DND-41 (cell line): ENCODE measurements around the gene RGS7.

Experiments
- ATAC-seq: fragments of 200-7000 bp; cut with Tn5 transposase; 3 replicates; pipeline ENCODE4 v1.9.1; 2021; ENCODE audit warnings: low read depth; ENCODE audit not compliant: insufficient read depth
- DNase-seq: peaks from one replicate; pipeline ENCODE4 v3.0.0-alpha.2; 2020
- H2AFZ ChIP-seq: 2 replicates; pipeline ENCODE4 v1.6.0; 2012; ENCODE audit warnings: low read depth, low read length
- H3K27ac ChIP-seq: 2 replicates; pipeline ENCODE4 v1.5.1; 2012; ENCODE audit warnings: low read length, inconsistent platforms
- H3K27me3 ChIP-seq: fragments of 200-600 bp; sonication (generic); 2 replicates; pipeline ENCODE4 v1.6.0; 2012; ENCODE audit warnings: low read length, mild to moderate bottlenecking, inconsistent platforms; ENCODE audit not compliant: insufficient read depth, poor library complexity
- H3K36me3 ChIP-seq: 2 replicates; pipeline ENCODE4 v1.5.1; 2012; ENCODE audit warnings: low read length, inconsistent platforms; ENCODE audit not compliant: insufficient read depth
- H3K4me1 ChIP-seq: 2 replicates; pipeline ENCODE4 v1.5.1; 2012; ENCODE audit warnings: mild to moderate bottlenecking, low read length; ENCODE audit not compliant: insufficient read depth
- H3K4me2 ChIP-seq: 2 replicates; pipeline ENCODE4 v1.6.0; 2012; ENCODE audit warnings: mild to moderate bottlenecking, moderate library complexity, low read length, inconsistent platforms; ENCODE audit not compliant: insufficient read depth
- H3K4me3 ChIP-seq, 2 experiments: fragments of 200-600 bp in 1 of 2; shearing (Covaris generic) in 1 of 2; 2 replicates each; pipeline ENCODE4 v1.5.1; 2012 to 2016; ENCODE audit warnings: inconsistent platforms in 2 of 2, low read length in 2 of 2, mild to moderate bottlenecking in 2 of 2, low read depth in 1 of 2, moderate library complexity in 1 of 2
- H3K79me2 ChIP-seq: 2 replicates; pipeline ENCODE4 v1.6.0; 2012; ENCODE audit warnings: low read length, inconsistent platforms; ENCODE audit not compliant: insufficient read depth
- H3K9ac ChIP-seq: 2 replicates; pipeline ENCODE4 v1.6.0; 2012; ENCODE audit warnings: low read depth, mild to moderate bottlenecking, inconsistent platforms, low read length, moderate library complexity
- H3K9me3 ChIP-seq: 2 replicates; pipeline ENCODE4 v1.5.1; 2012; ENCODE audit warnings: low read length, moderate library complexity, mild to moderate bottlenecking, inconsistent platforms; ENCODE audit not compliant: insufficient read depth, severe bottlenecking
- H4K20me1 ChIP-seq: 2 replicates; pipeline ENCODE4 v1.6.0; 2012; ENCODE audit warnings: low read length; ENCODE audit not compliant: insufficient read depth
- CTCF ChIP-seq: IDR thresholded peaks from 2 replicates; pipeline ENCODE4 v1.5.1; 2012; ENCODE audit warnings: borderline replicate concordance, low read length, moderate library complexity, mild to moderate bottlenecking; ENCODE audit not compliant: poor library complexity, severe bottlenecking; ENCODE audit errors: extremely low read depth
- EZH2 ChIP-seq: IDR thresholded peaks from 3 replicates; pipeline ENCODE4 v1.6.1; 2012; ENCODE audit warnings: borderline replicate concordance, low read depth, mild to moderate bottlenecking, moderate library complexity, low read length, inconsistent platforms; ENCODE audit not compliant: severe bottlenecking

Gene RGS7

GRCh38 chr1:240931031-240931430, 426.0 kb downstream of the RGS7 start:
- ATAC-seq: no peak
- no peak for TF ChIP-seq EZH2
- H3K27me3 ChIP-seq: no peaks in the 10 kb centered on the region

GRCh38 chr1:240928265-240928664, 428.7 kb downstream of the RGS7 start:
- no peak overlapping the region for H2AFZ ChIP-seq
- TF ChIP-seq EZH2: no peak
- TF ChIP-seq CTCF: no peak
- no peaks in the 10 kb centered on the region for H3K79me2 ChIP-seq
- no peak for DNase-seq
- no peaks in the 10 kb centered on the region for H3K4me1 ChIP-seq
- H3K4me2 ChIP-seq: no peak overlapping the region
- H3K36me3 ChIP-seq: no peaks in the 10 kb centered on the region
- ATAC-seq: no peak
- H3K4me3 ChIP-seq: no peak overlapping the region
- no peaks in the 10 kb centered on the region for H3K27me3 ChIP-seq
- no peaks in the 10 kb centered on the region for H3K9me3 ChIP-seq
- H4K20me1 ChIP-seq: no peaks in the 10 kb centered on the region
- no peak overlapping the region for H3K27ac ChIP-seq
- no peak overlapping the region for H3K9ac ChIP-seq

More at GRCh38 chr1:240931031-240931430, 426.0 kb downstream of the RGS7 start:
- Histone ChIP-seq H3K27ac (no peak overlapping the region), H4K20me1 (no peaks in the 10 kb centered on the region), H3K4me2 (no peak overlapping the region), H3K4me1 (no peaks in the 10 kb centered on the region), H3K9ac (no peak overlapping the region), H3K9me3 (no peaks in the 10 kb centered on the region), H2AFZ (no peak overlapping the region), H3K79me2 (no peaks in the 10 kb centered on the region), H3K36me3 (no peaks in the 10 kb centered on the region), H3K4me3 (no peak overlapping the region)
- no peak for DNase-seq

- Histone ChIP-seq H3K36me3 (no peaks in the 10 kb centered on the region), H3K4me2 (no peak overlapping the region), H3K4me3 (no peak overlapping the region), H3K79me2 (no peaks in the 10 kb centered on the region), H3K27ac (no peak overlapping the region), H3K27me3 (no peaks in the 10 kb centered on the region), H2AFZ (no peak overlapping the region), H3K9ac (no peak overlapping the region), H3K4me1 (no peaks in the 10 kb centered on the region), H4K20me1 (no peaks in the 10 kb centered on the region), H3K9me3 (no peaks in the 10 kb centered on the region)
- TF ChIP-seq CTCF (no peak), EZH2 (no peak)
- DNase-seq: no peak
- no peak for ATAC-seq
Observed at GRCh38 chr1:240927821-240928220, 429.2 kb downstream of the RGS7 start.

- Histone ChIP-seq H3K27me3 (no peaks in the 10 kb centered on the region), H3K4me1 (no peaks in the 10 kb centered on the region), H3K36me3 (no peaks in the 10 kb centered on the region), H3K4me2 (no peak overlapping the region), H2AFZ (no peak overlapping the region), H3K79me2 (no peaks in the 10 kb centered on the region), H4K20me1 (no peaks in the 10 kb centered on the region), H3K9ac (no peak overlapping the region), H3K4me3 (no peak overlapping the region), H3K9me3 (no peaks in the 10 kb centered on the region), H3K27ac (no peak overlapping the region)
- no peak for ATAC-seq
- no peak for TF ChIP-seq CTCF
- no peak for DNase-seq
Observed at GRCh38 chr1:240925273-240925672, 431.7 kb downstream of the RGS7 start.
